Nephron progenitor cell (in vitro differentiated cells): ENCODE data around the gene SYT13.
A peak's percentile ranks its signal among the peaks of the same experiment; 100 is the strongest.

Experiments
- DNase-seq: peaks from one replicate; pipeline ENCODE4 v3.0.0; 2021
- H3K27ac Mint-ChIP-seq: 2 replicates; pipeline ENCODE4 v1.8.0; 2021; ENCODE audit warnings: mild to moderate bottlenecking, moderate library complexity, mixed read lengths
- H3K27me3 Mint-ChIP-seq: 2 replicates; pipeline ENCODE4 v1.8.0; 2021; ENCODE audit warnings: mild to moderate bottlenecking, low read depth, mixed read lengths; ENCODE audit not compliant: poor library complexity
- H3K36me3 Mint-ChIP-seq: 2 replicates; pipeline ENCODE4 v1.8.0; 2021; ENCODE audit warnings: low read depth, mixed read lengths
- H3K4me1 Mint-ChIP-seq: 2 replicates; pipeline ENCODE4 v1.8.0; 2021; ENCODE audit warnings: mixed read lengths
- H3K4me3 Mint-ChIP-seq: 2 replicates; pipeline ENCODE4 v1.8.0; 2021; ENCODE audit warnings: mild to moderate bottlenecking, moderate library complexity, mixed read lengths
- H3K9me3 Mint-ChIP-seq: 2 replicates; pipeline ENCODE4 v1.8.0; 2021; ENCODE audit warnings: mild to moderate bottlenecking, moderate library complexity, mixed read lengths
- CTCF ChIP-seq: fragments of 200-600 bp; sonication (generic); IDR thresholded peaks from 2 replicates; pipeline ENCODE4 v1.5.0; 2021; ENCODE audit warnings: antibody characterized with exemption

The SYT13 gene

GRCh38 chr11:45332276-45332934, 46.3 kb upstream of the SYT13 start:
- no peaks in the 10 kb centered on the region for H3K36me3 Mint-ChIP-seq
- no peak overlapping the region for H3K4me3 Mint-ChIP-seq
- H3K9me3 Mint-ChIP-seq, result peaks cover 9% of the 10 kb centered on the region
- H3K27ac Mint-ChIP-seq, result no peak overlapping the region
- H3K27me3 Mint-ChIP-seq, result peaks cover 39% of the 10 kb centered on the region
- TF ChIP-seq CTCF, result peak; percentile 80
- DNase-seq, result peak; percentile 57
- H3K4me1 Mint-ChIP-seq, result peaks cover 19% of the 10 kb centered on the region

GRCh38 chr11:45331839-45332238, 45.7 kb upstream of the SYT13 start:
- H3K36me3 Mint-ChIP-seq, result no peaks in the 10 kb centered on the region
- H3K27ac Mint-ChIP-seq, result no peak overlapping the region
- H3K9me3 Mint-ChIP-seq, result peaks cover 15% of the 10 kb centered on the region
- H3K27me3 Mint-ChIP-seq, result peaks cover 42% of the 10 kb centered on the region
- H3K4me1 Mint-ChIP-seq, result peaks cover 19% of the 10 kb centered on the region
- DNase-seq, result no peak
- no peak for TF ChIP-seq CTCF
- no peak overlapping the region for H3K4me3 Mint-ChIP-seq

DNA sequence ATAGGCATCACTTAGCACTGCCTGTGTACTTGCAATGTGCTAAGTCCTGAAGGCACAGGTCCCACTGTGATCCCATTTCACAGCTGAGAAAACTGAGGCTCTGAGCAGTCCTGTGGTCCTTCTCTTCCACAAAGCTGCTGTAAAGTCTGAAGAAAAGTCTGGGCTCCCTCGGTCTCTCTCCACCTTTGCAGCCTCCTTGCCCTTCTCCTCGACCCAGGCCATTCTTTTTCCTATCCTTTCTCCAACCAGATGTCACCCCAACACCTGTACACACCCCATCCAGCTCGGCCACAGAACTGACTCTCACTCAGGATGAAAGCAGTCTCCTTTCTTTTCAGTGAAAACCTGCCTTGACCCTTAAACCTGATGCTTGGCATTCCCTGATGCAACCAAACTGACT, 42.6 kb upstream of the SYT13 start:
- TF ChIP-seq CTCF, result no peak
- Mint-ChIP-seq H3K4me1 (peaks cover 19% of the 10 kb centered on the region), H3K27ac (no peak overlapping the region), H3K4me3 (no peak overlapping the region), H3K36me3 (no peaks in the 10 kb centered on the region), H3K27me3 (peaks cover 48% of the 10 kb centered on the region), H3K9me3 (peaks cover 22% of the 10 kb centered on the region)
- no peak for DNase-seq

GRCh38 chr11:45324459-45324858, 38.3 kb upstream of the SYT13 start:
- Mint-ChIP-seq H3K27ac (no peak overlapping the region), H3K4me3 (no peak overlapping the region)
- TF ChIP-seq CTCF, result no peak

DNA sequence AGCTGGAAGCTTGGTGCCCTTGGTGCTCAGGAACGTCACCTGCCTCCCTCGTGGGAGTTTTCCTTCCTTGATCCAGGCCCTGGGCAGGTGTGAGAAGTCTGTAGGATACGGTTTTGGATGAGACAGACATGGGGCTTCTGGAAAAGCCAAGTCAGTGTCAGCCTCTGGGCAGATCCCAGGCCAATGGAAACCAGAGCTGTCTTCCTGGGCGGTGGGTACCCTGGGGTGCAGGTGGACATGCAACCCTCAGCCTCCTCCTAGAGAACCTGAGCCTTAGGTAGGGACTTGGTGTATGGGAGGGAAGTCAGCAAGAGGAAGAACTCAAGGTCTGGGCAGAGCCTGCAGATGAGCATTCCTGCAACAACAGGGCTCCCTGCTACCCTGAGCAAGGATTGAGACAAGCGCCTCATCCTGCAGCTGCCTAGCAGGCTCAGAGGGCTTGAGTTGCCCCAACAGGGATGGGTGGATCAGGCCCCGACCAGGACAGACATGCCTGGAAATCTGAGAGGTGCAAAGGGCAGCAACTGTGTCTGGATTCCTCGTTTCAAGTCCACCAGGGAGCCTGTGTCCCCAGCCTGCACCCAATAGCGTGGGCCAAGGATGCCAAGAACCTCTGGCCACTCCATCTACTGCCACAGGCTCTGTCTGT, 37.6 kb upstream of the SYT13 start:
- peaks cover 39% of the 10 kb centered on the region for H3K27me3 Mint-ChIP-seq
- no peak for TF ChIP-seq CTCF
- no peak overlapping the region for H3K27ac Mint-ChIP-seq
- no peaks in the 10 kb centered on the region for H3K4me1 Mint-ChIP-seq
- no peak overlapping the region for H3K4me3 Mint-ChIP-seq
- H3K9me3 Mint-ChIP-seq, result peaks cover 19% of the 10 kb centered on the region
- no peaks in the 10 kb centered on the region for H3K36me3 Mint-ChIP-seq
- no peak for DNase-seq

More at GRCh38 chr11:45324459-45324858, 38.3 kb upstream of the SYT13 start:
- Mint-ChIP-seq H3K4me1 (no peaks in the 10 kb centered on the region), H3K9me3 (peaks cover 22% of the 10 kb centered on the region), H3K36me3 (no peaks in the 10 kb centered on the region), H3K27me3 (peaks cover 45% of the 10 kb centered on the region)
- no peak for DNase-seq
